SK-N-MC (cell line): Measurements from ENCODE around the gene AKT2.

Experiments
- EZH2 ChIP-seq: fragments of 200-600 bp; sonication (generic); IDR thresholded peaks from one replicate; pipeline ENCODE4 v1.6.1; 2017; ENCODE audit warnings: antibody characterized with exemption
- POLR2AphosphoS5 ChIP-seq: IDR thresholded peaks from 2 replicates; pipeline ENCODE4 v1.6.1; 2012; ENCODE audit warnings: mild to moderate bottlenecking, low read depth, low read length, borderline replicate concordance

DNA sequence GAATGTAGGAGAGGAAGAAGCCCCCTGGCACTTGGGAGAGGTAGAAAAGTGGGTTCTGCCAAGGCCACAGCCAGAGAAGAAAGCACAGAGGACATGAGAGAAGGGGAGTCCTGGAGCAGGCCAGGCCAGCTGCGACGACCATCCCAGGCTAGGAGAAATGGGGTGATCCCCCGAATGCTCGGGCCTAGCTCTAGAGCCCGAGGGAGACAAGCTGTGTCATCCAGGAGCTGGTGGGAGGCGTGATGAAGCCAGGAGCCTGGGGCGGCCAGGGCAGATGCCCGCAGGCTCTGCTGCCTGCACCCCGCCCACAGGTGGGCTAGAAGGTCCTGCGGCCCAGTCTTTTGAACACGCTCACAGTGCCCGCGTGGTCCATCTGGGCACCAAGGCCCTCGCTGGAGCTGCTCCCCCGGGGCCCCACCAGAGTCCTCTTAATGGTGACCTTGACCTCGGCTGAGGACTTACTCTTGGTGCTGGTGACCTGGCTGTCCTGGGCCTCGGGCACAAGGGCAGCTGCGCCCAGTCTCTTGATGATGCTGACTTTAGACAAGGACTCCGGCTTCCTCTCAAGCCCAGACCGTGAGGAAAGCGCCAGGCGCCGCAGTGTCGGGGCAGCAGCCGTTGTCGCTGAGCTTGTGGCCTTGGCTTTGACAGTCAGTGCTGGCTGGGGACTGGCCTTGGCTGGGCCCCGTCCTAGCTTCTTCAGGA lies 36.6 kb upstream of the AKT2 start:
- no peak for TF ChIP-seq POLR2AphosphoS5
- TF ChIP-seq EZH2 = no peak
